HG03066 (cell line): ENCODE measurements around the gene KRTAP10-5.
"Not testable (repeated sequence)": the region's sequence is repeated elsewhere in the genome, so short reads cannot be mapped to it uniquely, and the experiment has no call there.

Source experiments
- ATAC-seq: cut with Tn5 transposase; IDR thresholded peaks from one replicate; pipeline ENCODE4 v1.9.1; 2021; ENCODE audit warnings: low read depth; ENCODE audit not compliant: unreplicated experiment

KRTAP10-5 gene, protein sequence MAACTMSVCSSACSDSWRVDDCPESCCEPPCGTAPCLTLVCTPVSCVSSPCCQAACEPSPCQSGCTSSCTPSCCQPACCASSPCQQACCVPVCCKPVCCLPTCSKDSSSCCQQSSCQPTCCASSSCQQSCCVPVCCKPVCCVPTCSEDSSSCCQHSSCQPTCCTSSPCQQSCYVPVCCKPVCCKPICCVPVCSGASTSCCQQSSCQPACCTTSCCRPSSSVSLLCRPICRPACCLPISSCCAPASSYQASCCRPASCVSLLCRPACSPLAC

DNA sequence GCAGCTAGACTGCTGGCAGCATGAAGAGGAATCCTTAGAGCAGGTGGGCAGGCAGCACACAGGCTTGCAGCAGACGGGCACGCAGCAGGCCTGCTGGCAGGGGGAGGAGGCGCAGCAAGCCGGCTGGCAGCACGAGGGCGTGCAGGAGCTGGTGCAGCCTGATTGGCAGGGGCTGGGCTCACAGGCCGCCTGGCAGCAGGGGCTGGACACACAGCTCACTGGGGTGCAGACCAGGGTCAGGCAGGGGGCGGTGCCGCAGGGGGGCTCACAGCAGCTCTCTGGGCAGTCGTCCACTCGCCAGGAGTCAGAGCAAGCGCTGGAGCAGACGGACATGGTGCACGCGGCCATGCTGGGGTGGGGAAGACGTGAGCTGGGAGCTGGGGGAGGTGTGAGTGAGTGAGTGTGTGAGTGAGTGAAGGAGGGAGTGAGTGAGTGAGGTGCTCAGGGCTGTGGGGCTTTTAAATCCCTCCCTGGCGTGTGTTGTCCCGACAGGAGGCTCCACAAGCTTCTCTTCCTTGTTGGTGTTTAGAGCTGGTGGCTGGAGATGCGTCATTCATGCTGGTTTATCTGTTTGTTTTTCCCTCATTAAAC is at the start of gene KRTAP10-5:
Gene KRTAP10-5 (minus strand): TSS at position 374 of the 591 bp plus-strand sequence. CDS start 26 bp downstream, at position 348.
- ATAC-seq = not testable (repeated sequence)

DNA sequence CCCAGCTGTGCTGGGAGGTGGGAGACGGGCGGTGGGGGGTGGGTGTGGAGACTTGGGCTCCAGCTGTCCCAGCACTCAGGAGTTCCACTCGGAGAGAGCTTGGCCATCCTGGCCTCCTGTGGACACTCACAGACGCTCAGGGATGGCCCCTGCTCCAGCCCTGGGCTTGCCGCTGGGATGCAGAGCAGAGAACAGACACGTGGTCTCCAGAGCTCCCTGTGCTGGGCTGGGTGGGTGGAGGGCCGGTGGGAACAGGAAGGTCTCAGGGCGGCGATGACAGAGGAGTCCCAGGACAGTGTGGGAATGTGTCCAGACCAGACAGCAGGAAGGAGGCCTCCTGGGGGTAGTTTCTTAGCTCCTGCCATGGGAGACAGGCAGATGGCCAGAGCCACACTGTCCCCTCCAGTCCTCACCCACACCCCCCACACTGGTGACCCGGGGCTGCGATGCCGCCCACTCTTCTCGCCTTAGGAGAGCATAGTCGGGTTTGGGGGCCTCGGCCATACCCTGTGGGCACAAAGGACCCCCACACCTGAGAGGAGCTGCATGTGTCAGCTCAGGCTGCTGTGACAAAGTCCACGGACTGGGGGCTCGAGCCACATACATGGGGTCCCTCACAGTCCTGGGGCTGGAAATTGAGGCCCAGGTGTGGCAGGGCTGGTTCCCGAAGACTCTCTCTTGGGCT is 48.4 kb upstream of the KRTAP10-5 start:
- ATAC-seq = no peak

DNA sequence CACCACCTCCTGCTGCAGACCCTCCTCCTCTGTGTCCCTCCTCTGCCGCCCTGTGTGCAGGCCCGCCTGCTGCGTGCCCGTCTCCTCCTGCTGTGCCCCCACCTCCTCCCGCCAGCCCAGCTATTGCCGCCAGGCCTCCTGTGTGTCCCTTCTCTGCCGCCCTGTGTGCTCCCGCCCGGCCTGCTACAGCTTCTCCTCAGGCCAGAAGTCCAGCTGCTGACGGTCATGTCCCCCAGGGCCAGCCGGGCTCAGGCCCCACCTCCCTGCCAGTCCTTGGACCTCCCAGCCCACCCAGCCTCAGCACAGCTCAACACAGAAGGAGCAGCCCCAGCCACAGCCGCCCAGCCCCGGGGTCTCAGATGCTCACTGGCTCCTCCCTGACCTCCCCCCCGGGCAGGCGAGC is 47.4 kb upstream of the KRTAP10-5 start:
- not testable (repeated sequence) for ATAC-seq

DNA sequence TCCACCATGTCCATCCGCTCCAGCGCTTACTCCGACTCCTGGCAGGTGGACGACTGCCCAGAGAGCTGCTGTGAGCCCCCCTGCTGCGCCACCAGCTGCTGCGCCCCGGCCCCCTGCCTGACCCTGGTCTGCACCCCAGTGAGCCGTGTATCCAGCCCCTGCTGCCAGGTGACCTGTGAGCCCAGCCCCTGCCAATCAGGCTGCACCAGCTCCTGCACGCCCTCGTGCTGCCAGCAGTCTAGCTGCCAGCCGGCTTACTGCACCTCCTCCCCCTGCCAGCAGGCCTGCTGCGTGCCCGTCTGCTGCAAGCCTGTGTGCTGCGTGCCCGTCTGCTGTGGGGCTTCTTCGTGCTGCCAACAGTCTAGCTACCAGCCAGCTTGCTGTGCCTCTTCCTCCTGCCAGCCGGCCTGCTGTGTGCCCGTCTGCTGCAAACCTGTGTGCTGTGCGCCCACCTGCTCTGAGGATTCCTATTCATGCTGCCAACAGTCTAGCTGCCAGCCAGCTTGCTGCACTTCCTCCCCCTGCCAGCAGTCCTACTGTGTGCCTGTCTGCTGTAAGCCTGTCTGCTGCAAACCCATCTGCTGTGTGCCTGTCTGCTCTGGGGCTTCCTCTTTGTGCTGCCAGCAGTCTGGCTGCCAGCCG is 46.9 kb upstream of the KRTAP10-5 start:
- ATAC-seq = not testable (repeated sequence)

DNA sequence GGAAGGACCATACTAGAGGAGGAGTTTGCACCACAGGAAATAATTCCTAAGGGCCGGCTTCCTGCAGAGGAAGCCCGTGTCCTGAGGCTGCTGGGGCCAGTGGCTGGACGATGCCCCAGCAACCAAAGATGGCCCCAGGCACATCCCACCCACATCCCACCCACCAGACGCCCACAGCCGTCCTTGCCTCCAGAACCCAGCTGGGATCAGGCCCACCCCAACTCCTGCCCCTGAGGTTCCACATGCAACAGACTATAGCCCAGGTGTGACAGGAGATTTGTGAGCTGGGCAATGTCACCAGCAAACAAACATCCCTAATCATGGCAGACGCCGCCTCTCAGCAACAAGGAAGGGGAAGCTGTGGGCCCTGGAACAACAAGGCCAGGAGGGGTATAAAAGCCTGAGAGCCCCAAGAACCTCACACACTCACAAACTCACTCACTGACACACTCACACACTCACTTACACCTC is 46.3 kb upstream of the KRTAP10-5 start, which contains the start of gene KRTAP10-9:
Gene KRTAP10-9 (plus strand): TSS at position 421 of the 471 bp plus-strand sequence. CDS start 79 bp downstream, outside the sequence.
- no peak for ATAC-seq

DNA sequence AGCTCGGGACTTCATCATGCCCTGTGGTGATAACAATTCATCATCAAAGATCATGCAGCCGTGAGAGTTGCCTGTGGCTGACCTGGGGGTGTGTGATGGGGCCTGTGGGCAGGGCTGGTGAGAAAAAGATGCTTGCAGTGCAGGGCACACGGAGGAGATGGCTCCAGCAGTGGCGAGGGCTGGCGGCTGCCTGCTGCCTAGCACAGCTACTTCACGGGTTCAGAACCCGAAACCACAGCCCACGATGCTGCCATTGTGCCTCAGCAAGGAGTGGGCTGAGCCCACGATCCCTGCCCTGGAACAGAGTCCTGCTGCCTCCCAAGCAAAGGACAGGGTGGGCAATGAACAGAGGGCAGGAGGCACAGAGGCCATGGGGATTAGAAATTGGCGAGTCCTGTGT is 45.9 kb upstream of the KRTAP10-5 start:
- no peak for ATAC-seq

DNA sequence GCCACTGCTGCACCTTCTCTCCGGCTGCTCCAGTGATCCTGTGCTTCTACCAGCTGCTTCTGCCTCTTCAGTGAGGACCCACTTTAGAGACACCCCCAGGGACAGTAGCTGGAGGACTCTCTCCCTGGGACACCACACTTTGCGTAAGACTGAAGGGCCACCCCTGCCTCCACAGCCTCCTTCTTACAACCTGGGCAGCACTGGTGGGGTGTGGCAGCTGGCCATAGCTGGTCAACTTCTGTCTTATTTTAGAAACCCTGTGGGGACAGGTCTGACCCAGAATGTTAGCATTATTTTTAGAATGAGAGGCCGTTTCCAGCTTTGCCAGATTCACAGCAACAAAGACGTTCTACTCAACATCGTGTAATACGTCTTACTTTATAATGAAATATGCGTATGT is 45.4 kb upstream of the KRTAP10-5 start:
- ATAC-seq = no peak

DNA sequence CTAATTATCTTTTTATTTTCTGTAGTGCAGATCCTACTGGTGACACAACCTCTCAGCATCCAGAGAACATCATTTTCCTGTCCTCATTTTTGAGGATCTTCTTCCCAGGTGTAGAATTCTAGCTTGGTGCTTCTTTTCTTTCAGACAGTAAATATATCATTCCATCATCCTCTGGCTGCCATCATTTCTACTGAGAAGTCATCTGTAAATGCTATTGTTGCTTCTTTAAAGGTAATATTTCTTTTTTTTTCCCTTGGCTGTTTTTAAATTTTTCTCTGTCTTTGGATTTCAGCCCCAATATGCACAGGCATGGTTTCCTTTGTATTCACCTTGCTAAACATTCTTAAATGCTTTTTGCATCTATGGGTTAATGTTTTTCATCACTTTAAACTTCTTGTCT is 43.2 kb upstream of the KRTAP10-5 start:
- ATAC-seq = no peak

DNA sequence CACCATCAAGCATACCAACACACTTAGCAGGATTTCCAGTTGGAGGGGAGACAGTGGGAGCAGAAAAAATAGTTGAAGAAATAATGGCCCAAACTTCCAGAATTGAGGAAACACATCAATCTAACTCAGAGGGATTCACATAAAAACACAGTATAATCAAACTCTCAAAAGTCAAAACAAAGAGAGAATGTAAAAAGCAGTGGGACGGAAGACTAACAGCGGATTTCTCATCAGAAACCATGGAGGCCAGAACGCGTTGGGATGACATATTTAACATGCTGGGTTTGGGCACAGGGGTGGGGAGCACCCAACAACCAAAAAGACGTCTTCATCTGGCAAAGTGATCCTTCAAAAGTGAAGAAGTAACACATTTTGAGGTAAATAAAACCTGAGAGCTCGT is 39.5 kb upstream of the KRTAP10-5 start:
- ATAC-seq = no peak

DNA sequence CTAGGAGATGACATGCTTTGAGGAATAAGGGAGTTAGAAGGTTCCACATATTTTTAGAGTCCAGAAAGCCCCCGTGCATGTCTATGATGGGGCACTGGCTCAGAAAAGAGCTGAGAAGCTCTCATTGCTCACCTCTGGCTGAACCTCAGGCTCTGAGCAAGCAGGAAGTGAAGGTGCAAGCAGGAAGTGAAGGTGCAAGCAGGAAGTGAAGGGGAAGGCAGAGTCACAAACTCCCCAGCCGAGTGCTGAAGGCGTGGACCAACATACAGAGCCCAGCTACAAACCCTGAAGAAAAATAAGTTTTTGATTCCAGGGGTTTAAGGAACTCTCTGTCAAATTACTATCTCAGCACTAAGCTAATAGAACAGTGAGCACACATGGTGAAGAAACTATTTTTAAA is 38.5 kb upstream of the KRTAP10-5 start:
- no peak for ATAC-seq

DNA sequence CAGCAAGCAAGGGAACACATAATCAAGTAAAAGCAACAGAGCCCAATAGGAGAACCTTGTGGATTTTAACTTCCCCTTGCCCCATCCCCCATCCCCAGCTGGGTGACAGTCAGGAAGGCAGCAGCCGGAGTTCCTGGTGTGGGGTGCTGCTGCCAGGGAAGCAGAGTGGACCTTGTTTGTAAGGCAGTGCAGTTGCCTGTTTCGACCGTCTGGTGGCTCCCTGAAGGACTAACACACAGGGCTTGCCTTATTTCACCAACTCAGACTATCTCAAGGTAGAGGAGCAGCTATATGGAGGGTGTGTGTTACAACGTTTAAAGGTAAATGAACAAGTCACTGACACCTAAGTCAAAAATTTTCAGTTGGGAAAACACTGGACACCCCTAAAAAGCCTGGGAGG is 38.1 kb upstream of the KRTAP10-5 start:
- no peak for ATAC-seq

DNA sequence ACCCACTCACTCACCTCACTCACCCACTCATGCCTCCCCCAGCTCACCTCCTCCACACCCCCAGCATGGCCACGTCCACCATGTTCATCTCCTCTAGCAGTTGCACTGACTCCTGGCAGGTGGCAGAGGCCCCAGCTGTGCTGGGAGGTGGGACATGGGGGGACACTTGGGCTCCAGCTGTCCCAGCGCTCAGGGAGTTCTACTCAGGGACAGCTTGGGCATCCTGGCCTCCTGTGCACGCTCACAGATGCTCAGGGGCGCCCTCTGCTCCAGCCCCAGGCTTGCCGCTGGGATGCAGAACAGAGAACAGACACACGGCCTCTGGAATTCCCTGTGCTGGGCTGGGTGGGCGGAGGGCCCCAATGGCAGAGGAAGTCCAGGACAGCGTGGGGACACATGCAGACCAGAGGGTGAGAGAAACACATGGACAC is 36.7 kb upstream of the KRTAP10-5 start:
- ATAC-seq = no peak

DNA sequence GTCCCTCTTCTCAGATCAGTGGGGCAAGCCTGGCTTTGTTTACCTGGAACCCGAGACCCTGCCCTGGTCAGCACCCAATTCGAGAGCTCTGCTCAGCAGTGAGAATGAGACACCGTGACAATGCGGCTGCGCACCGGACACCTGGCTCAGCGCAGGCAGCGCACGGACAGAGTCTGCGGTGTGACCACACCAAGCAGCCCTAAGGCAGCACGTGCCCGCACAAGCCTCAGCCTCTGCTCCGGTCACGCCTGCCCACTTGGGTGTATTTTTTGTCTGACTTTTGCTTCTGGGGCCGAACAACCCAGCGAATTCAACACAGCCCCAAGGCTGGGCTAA is 36.2 kb upstream of the KRTAP10-5 start:
- no peak for ATAC-seq

DNA sequence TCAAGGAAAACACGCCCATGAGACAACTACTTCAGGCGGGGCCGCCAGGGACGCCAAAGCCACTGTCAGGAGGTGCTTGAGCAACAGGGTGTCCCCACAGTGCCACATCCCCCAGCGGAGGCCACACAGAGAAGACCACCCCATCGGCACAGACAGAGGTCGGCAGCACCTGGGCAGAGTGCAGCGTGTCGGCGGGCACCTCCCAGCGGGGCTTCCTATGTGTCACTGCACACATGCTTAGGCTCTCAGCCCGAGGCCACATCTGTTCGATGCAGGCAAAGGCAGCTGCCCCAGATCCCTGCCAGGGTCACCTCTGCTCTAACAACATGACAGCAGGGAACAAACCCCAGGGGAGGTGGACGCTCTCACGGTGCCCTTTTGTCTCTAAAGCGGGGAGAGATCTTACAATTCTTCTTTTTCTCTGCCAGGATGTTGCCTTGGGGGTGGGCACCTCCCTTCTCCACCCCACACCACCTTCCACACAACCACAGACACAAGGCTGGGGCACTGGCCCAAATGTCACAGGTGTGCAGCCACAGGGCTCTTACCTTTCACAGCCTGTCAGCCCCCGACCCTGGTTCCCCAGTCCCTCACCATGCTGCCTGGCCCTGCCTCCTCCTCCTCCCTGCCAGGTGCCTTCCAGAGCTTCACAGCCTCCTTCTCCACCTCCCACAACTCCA is 35.6 kb upstream of the KRTAP10-5 start:
- no peak for ATAC-seq

DNA sequence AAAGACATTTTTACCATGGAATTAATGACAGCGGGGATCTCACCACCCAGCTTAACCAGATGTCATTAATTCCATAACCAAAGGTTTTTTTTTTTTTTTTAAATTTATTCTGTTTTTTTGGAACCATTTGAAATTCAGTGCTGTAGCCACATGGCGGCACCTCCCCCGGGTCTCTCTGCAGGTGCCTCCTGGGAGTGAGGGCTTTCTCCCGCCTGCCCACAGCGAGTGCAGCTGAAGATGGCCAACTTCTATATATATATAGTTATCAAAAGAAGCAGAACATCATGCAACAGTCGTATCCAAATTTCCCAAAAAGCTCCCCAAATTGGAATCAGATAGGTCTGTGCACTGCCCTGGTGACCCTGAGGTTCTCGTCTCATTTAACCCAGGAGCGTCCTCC is 35.1 kb upstream of the KRTAP10-5 start:
- ATAC-seq = no peak

DNA sequence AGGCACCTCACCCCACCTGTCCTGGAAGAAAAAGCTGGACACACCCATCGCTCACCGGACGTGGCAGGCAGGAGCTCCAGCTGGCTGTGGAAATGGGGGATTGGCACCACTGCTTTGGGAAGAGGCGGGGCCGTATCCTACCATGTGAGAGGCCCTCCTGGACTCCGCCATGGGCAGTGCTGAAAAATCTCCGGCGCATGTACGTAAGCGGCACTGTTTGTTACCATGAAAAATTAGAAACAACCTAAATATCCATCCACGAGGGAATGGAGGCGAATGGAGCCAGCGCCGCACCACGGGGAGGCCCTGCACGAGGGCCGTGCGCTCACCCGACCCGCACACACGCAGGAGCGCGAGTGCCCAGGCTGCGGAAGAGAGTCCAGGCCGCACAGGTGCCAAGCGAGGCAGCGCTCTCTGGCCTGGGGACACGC is 34.6 kb upstream of the KRTAP10-5 start:
- ATAC-seq = no peak

DNA sequence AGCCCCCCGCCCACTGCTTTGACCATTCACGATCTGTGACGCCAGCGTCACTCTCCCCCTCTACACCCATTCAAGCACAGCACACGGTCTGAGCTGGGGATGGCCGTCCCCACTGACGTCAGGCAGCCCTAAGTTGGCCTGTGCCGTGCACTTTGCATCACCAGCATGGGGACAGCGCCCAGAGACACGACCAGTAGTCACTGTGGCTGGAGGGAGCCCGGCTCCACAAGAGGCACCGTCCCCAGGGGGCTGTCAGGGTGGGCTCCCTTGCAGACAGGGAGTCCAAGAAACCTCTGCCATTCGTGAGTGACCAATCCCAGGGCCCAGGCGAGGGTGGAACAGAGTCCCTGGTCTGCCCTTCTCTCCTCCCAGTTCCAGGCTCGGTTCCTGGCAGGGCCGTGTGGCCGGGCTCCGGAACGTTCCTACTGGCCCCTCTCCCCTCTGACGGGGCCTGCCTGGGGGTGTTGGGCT is 33.8 kb upstream of the KRTAP10-5 start:
- no peak for ATAC-seq

DNA sequence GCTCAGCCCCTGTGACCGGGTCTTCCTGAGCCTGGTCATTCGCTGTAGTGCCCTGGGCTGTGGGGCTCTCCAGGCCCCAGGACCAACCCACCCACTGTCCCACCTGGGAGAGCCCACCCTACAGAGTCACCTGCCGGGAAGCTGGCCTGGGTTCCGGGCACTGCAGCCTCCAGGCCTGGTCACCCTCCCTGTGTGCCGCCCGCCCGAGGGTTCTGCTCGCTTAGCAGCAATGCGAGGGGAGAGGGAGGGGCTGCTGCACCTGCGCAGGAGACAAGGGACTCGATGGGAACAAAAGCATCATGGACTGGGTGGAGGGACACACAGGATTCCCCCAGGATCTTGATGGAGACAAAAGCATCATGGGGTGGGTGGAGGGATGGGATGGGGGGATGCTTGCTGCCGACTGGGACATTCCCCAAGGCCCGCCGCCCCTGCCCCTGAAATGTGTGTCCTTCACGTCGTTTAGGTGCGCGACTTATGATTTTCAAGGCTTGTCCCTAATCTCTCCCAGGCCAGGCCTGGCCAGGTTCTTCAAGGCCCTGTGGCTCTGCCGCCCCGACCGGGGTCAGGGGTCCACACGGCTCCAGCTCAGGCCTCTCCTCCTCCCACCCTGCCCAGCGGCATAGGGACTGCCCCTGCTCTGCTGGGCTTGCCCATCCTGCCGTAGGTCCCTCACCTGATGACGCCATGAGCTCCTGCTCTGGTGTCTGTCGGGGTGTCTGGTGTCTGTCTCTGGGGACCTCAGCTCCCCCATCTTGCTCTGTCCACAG is 33.2 kb upstream of the KRTAP10-5 start:
- ATAC-seq = no peak

DNA sequence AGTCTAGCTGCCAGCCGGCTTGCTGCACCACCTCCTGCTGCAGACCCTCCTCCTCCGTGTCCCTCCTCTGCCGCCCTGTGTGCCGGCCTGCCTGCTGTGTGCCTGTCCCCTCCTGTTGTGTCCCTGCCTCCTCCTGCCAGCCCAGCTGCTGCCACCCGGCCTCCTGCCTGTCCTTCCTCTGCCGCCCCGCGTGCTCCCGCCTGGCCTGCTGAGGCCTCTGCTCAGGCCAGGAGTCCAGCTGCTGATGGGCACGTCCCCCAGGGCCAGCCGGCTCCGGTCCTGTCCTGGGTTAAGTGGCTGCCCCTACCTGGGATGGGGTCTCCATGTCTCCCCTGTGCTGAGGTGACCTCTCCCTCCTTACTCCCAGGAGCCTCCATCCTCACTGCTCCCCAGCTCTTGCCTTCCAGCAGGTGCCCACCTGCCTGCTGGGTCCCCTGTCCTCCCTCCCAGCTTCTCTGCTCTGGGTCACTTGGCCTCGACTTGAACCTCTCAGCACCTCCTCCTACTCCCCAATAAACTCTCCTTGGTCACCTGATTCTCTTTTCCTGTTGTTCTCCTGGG is 32.3 kb upstream of the KRTAP10-5 start:
- ATAC-seq = no peak
